ENCODE data around the gene C1QL2.

The C1QL2 gene

DNA sequence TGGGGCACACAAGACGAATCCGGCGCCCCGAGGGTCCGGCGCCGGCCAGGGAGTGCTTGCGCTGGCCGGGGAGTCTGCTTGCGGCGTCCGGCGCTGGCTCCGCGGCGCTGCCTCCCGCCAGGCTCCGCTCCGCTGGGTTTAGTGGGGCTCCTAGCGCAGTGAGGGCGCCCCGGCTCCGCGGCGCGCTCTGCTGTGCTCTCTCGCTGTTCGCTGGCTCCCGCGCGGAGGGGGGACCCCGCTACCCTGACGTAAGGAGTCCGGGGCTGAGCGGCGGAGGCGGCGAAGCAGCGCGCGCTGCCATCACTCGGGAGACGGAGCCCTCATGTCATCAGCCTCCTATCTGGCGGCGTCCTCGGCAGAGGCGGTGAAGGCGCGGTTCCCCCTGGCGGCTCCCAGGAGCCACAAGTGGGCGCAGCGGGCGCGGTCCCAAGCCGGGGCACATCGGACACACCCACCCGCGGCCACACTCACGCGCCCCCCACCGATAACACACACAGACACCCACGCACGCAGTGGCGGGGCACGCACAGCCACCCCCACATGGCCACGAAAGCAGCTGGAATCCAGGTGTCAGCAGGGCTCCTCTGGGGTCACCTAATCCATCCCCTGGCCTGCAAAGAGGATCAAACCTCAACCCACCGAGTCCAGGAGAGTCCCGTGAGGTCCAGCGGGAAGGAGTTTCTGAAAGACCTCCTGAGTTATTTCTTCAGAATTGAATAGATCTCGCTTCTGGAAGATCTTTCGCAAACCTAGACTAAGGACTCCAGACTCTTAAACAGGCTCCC, at the start of gene C1QL2:
TSS of gene C1QL2 (minus strand) at position 189 of the 785 bp plus-strand sequence. CDS start 482 bp downstream, outside the sequence.
- no peak for TF ChIP-seq CTCF (IDR thresholded peaks at IDR 0.05)
- no peak within 1 kb of the TSS for H3K27ac Mint-ChIP-seq
- H3K36me3 Mint-ChIP-seq (ENCODE audit: low read depth): no peaks in the 10 kb centered on the region
- H3K27me3 Mint-ChIP-seq (ENCODE audit: low read depth, poor library complexity): peaks cover 93% of the 10 kb centered on the region
- peak; percentile 71 for DNase-seq
- H3K4me3 Mint-ChIP-seq: peak within 1 kb of the TSS; percentile 60
- no peaks in the 10 kb centered on the region for H3K9me3 Mint-ChIP-seq
- H3K4me1 Mint-ChIP-seq: peaks cover 13% of the 10 kb centered on the region

DNA sequence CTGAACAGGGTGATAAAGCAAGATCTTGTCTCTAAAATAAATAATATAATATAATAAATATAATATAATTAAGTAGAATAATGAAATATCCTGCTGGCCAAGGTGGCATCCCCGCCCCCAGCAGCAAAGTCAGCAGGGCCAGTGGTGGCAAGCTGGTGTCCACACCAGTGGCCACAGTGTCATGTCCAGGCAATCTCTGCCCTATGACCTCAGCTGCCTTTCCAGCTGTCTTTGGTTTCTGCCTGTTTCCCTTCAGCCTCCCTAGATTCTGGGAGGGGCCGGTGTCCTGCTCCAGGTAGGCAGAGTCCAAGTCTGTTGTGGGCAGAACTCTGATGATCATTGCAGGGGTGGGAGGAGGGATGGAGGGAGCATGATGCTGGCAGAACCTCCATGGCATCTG, 48.9 kb upstream of the C1QL2 start:
- Mint-ChIP-seq H3K4me3 (no peak overlapping the region), H3K36me3 (ENCODE audit: low read depth) (no peaks in the 10 kb centered on the region), H3K27ac (no peak overlapping the region), H3K4me1 (no peaks in the 10 kb centered on the region), H3K9me3 (no peaks in the 10 kb centered on the region), H3K27me3 (ENCODE audit: low read depth, poor library complexity) (peaks cover 32% of the 10 kb centered on the region)
- TF ChIP-seq CTCF (IDR thresholded peaks at IDR 0.05): no peak
- DNase-seq: no peak

GRCh38 chr2:119206201-119206600, 47.6 kb upstream of the C1QL2 start:
- H3K9me3 Mint-ChIP-seq: no peaks in the 10 kb centered on the region

GRCh38 chr2:119205001-119205706, 46.6 kb upstream of the C1QL2 start:
- Mint-ChIP-seq H3K4me3 (no peak overlapping the region), H3K9me3 (no peaks in the 10 kb centered on the region), H3K27me3 (ENCODE audit: low read depth, poor library complexity) (peaks cover 37% of the 10 kb centered on the region), H3K4me1 (no peaks in the 10 kb centered on the region), H3K27ac (no peak overlapping the region), H3K36me3 (ENCODE audit: low read depth) (no peaks in the 10 kb centered on the region)
- no peak for TF ChIP-seq CTCF (IDR thresholded peaks at IDR 0.05)
- no peak for DNase-seq

More at GRCh38 chr2:119206201-119206600, 47.6 kb upstream of the C1QL2 start:
- Mint-ChIP-seq H3K27me3 (ENCODE audit: low read depth, poor library complexity) (peaks cover 40% of the 10 kb centered on the region), H3K4me1 (no peaks in the 10 kb centered on the region), H3K36me3 (ENCODE audit: low read depth) (no peaks in the 10 kb centered on the region), H3K4me3 (no peak overlapping the region), H3K27ac (no peak overlapping the region)
- no peak for DNase-seq
- TF ChIP-seq CTCF (IDR thresholded peaks at IDR 0.05): no peak

DNA sequence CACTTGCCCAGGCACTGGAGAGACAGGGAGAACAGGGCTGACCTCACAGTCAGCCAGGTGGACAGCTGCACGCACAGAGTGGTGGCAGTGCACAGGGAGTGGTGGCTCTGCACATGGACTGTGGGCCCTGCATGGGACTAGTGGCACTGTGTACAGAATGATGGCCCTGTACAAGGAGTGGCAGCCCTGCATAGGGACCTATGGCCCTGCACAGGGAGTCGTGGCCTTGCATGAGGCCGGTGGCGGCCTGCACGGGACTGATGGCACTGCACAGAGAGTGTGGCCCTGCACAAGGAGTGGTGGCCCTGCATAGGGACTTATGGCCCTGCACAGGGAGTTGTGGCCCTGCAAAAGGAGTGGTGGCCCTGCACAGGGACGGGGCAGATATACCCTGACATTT, 46.0 kb upstream of the C1QL2 start:
- TF ChIP-seq CTCF (IDR thresholded peaks at IDR 0.05): no peak
- no peaks in the 10 kb centered on the region for H3K4me1 Mint-ChIP-seq
- H3K27ac Mint-ChIP-seq: no peak overlapping the region
- no peak overlapping the region for H3K4me3 Mint-ChIP-seq
- H3K27me3 Mint-ChIP-seq (ENCODE audit: low read depth, poor library complexity): peaks cover 36% of the 10 kb centered on the region
- H3K36me3 Mint-ChIP-seq (ENCODE audit: low read depth): no peaks in the 10 kb centered on the region
- DNase-seq: no peak
- H3K9me3 Mint-ChIP-seq: no peaks in the 10 kb centered on the region

All from nephron progenitor cell (in vitro differentiated cells).